HL-60/S4 (cell line): Measurements from ENCODE around the gene ZFYVE28.
"Not testable (repeated sequence)": the region's sequence is repeated elsewhere in the genome, so short reads cannot be mapped to it uniquely, and the experiment has no call there.

Experiments
- in situ Hi-C: fragments of 300-500 bp; cut with MboI; formaldehyde crosslinking; loops from 2 replicates; pipeline ENCODE4 v1.14.3; 2022; ENCODE audit warnings: low sequenced_read_pairs

Gene ZFYVE28

DNA sequence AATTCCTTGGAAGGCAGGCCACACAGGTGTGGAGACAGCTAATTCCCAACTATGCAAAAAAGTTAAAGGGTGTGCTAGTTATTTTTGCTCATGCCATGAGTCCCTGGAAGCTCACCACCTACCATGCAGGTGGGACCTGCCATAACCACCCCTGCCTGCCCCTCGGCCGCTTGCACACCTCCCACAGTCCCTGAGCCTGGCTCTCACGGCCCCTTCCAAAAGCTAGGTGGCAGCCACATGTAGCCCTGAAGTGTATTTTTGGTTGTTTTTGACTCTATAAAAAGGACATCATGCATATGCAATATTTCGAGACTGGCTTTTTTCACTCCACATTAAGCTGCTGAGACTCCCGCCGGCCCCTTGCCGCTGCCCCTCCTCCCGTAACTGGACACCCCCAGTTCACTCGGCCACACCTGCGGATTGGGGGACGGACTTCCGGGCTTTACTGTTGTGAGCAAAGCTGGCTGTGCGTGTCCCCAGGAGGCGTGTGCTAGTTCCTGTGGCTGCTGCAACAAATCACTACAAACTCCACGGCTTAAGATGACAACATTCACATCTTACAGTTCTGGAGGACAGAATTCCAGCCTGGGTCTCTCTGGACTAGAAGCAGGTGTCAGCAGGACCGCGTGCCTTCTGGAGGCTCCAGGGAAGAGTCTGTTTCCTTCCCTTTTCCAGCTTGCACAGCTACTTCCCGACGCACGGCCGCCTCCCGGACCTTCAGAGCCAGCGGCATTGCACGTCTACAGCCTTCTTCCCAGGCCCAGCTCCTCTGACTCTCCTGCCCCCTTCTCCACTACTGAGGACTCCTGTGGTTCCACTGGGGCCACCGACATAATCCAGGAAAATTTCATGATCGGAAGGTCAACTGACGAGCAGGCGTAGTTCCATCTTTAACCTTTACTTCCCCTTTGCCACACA is 24.8 kb downstream of the ZFYVE28 start:
- in situ Hi-C loops: no loop called here

GRCh38 chr4:2390784-2391421 is 27.5 kb downstream of the ZFYVE28 start:
- in situ Hi-C loops: no loop called here

- in situ Hi-C loops: no loop called here
Measured at GRCh38 chr4:2390146-2390545, 28.3 kb downstream of the ZFYVE28 start.

DNA sequence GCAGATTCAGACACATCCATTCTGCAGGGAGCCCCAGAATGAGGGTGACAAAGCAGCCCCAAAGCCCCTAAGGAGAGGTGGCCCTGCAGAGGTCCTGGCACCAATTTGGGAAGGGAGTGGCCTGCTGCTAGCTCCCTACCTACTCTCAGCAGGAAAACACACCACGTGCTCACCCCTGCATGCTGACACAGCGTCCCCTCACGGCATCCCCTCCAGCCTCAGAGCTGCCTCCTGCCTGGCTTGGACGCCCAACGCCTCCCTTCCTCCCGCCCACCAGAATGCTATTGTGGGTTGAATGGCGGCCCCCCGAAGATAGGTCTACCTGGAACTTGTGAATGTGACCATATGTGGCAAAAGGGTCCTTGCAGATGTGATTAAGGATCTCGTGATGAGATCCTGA is 28.8 kb downstream of the ZFYVE28 start:
- in situ Hi-C loops: no loop called here

DNA sequence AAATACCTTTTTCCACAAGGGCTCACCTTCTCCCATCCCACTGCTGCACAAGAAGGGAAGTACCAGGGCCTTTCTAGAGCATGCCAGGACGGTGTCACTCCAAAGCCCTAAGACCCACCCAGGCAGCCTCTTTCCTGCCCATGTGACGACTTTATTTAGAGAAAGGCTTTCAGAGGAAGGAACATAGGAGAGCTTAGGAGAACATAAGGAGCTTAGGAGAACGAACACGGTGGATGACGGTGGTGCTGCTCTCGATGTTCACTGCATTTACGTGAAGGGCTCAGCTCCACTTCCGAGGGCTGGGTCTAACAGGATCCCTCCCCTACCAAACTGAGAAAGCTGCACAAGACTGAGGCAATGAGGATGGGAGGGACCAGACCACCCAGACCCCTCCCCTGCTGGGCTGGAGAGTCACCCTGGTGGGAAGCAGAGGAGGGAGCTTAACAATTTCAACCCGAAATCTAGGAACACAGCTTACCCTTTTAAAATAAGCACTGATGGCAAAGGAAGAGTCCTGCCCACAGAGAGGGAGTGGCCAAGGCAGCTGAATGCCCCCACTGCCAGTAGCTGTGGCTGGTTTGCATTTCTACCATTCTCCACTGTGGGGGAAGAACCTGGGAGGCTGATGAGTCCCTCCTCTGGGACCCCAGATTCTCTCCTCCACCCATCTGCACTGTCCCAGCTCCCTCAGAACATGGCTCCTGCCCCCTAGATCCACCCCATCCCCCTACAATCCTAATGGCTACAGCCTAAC is 29.8 kb downstream of the ZFYVE28 start:
- in situ Hi-C loops: no loop called here

- in situ Hi-C loops: no loop called here
Measured at GRCh38 chr4:2387829-2388228, 30.6 kb downstream of the ZFYVE28 start.

DNA sequence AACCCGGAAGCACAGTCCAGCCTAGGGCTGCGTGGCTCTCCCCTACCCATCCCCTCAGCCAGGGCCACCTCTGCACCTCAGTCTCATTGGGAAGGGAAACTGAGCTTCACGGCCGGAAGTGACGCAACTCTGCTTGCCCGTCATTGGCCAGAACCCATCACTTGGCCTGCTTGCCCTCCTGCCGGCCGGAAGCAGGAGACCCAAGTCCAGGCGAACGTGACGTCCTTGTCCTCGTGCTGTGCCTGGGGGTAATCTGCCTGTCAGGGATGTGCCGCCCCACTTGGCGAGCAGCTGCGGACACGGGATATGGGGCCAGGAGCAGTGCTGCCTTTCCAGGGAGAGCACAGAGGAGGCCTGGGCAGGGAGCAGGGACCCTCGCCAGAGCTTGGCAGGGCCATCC is 31.2 kb downstream of the ZFYVE28 start:
- in situ Hi-C loops: no loop called here

- in situ Hi-C loops: no loop called here
Measured at GRCh38 chr4:2386717-2387116, 31.7 kb downstream of the ZFYVE28 start.

- in situ Hi-C loops: no loop called here
Measured at GRCh38 chr4:2385516-2385915, 32.9 kb downstream of the ZFYVE28 start.

GRCh38 chr4:2384245-2384644 is 34.2 kb downstream of the ZFYVE28 start:
- in situ Hi-C loops: no loop called here

DNA sequence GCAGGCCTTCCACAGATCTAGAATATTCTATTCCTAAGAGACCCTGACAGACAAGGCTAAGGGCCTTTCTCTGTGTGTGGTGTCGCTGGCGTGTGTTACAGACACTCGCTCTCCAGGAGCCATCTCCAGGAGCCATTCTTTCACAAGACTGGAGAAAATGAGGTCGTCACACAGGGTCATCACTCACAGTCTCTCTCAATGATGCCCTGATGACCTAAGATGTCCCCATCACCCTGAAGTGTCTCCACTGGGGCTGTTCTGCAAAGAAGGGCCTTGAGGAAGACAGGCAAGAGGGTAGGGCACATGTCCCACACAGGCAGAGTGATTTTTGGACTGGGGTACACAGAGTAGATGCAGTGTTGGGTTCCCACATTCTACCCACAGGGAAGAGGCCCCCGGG is 34.7 kb downstream of the ZFYVE28 start:
- in situ Hi-C loops: no loop called here

GRCh38 chr4:2383220-2383631 is 35.2 kb downstream of the ZFYVE28 start:
- in situ Hi-C loops: not testable (repeated sequence)

- in situ Hi-C loops: not testable (repeated sequence)
Measured at GRCh38 chr4:2382769-2383202, 35.7 kb downstream of the ZFYVE28 start.

DNA sequence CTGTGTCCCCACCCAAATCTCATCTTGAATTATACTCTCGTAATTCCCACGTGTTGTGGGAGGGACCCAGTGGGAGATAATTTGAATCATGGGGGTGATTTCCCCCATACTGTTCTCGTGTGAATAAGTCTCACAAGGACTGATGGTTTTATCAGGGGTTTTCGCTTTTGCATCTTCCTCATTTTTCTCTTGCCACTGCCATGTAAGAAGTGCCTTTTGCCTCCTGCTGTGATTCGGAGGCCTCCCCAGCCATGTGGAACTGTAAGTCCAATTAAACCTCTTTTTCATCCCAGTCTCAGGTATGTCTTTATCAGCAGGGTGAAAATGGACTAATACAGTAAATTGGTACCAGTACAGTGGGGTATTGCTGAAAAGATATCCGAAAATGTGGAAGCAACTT is 37.9 kb downstream of the ZFYVE28 start:
- in situ Hi-C loops: not testable (repeated sequence)

DNA sequence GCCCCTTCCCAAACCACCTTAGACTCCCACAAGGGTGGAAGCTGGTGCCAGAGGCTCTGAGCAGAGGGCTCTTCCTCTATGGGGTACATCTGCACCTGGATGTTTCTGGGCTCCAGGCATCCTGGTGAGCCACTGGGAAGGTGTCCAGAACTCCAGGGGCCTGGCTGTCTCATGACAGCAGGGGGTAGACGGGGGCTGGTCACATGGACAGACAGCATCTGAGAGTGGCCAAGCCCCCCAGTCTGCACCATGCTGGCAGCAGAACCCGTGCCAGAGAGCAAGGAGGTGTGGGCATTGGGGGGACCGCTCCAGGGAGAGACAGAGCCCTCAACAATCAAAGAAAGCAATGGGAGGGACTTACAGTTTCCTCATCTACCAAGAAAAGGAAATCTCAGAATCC is 39.5 kb downstream of the ZFYVE28 start:
- in situ Hi-C loops: no loop called here

- in situ Hi-C loops: no loop called here
Measured at GRCh38 chr4:2378401-2378800, 40.0 kb downstream of the ZFYVE28 start.

- in situ Hi-C loops: no loop called here
Measured at GRCh38 chr4:2377241-2377640, 41.2 kb downstream of the ZFYVE28 start.

- in situ Hi-C loops: no loop called here
Measured at GRCh38 chr4:2375427-2375826, 43.0 kb downstream of the ZFYVE28 start.

- in situ Hi-C loops: no loop called here
Measured at GRCh38 chr4:2373532-2373931, 44.9 kb downstream of the ZFYVE28 start.

GRCh38 chr4:2372488-2373030 is 45.9 kb downstream of the ZFYVE28 start:
- in situ Hi-C loops: no loop called here

DNA sequence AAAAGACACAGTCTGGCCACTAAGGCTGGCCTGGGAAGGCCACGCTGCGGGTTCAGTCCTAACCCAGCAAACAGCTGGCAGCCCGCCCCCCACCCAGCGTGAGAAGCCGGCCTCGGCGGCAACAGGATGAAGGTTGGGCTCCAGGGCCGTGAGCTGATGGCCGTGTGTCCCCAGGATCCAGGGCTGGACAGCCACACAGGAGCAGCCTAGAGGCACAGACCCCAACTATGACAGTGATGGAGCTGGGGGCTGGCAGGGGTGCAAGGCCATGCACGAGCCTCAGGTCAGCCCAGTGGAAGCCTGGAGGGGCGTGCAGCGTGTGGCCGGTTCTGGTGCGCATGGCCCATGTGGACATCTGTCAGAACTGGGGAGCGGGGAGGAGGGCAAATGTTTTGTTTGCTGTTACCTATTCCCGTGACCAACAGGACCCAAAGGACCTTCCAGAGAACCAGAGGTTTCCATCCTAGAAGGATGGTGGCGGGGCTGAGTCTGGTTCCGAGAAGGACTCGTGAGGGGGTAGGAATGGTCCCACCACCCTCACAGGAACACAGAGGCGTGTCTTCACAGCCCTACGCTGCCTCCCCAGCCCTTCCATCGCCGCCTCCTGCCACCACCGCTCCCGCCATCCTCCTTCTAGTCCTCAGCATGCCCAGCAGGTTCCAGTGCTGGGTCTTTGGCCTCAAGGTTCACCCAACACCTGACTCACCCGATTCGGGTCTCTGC is 46.5 kb downstream of the ZFYVE28 start:
- in situ Hi-C loops: no loop called here
